Astrocyte of the cerebellum (primary cell): ENCODE results near the gene PRDM16.

Experiments used
- DNase-seq: peaks from one replicate; pipeline ENCODE4 v3.0.0-alpha.2; 2011; ENCODE audit warnings: low read depth
- H3K4me3 ChIP-seq: 2 replicates; pipeline ENCODE4 v1.5.1; 2011; ENCODE audit warnings: mild to moderate bottlenecking, low read depth, low read length, moderate library complexity
- in situ Hi-C: cut with HindIII; loops from 2 replicates; pipeline ENCODE4 v1.10.0; 2017; ENCODE audit warnings: low sequenced_read_pairs
- TF ChIP-seq, protein P1 (sequence below): IDR thresholded peaks from 2 replicates; pipeline ENCODE4 v1.5.1; 2012; ENCODE audit warnings: low read length, low read depth, moderate library complexity, mild to moderate bottlenecking; ENCODE audit errors: missing control alignments

Gene PRDM16

DNA sequence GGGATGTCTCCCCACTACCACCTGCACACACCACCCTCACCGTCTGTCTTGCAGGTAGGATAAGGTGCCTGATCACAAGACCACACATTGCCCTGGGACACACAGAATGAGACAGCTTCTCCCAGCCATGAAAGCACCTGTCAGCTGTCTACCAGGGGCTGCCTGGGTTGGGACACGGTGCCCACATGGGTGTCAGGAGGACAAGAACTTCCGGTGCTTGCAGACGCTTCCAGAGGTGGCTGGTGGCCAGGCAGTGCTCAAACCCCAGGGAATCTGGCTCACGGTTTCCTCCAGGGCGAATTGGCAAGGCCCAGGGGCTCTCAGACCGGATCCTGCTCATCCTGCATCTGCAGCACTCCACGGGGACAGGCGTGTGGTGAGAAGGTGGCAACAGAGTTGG is 202.9 kb downstream of the PRDM16 start:
- in situ Hi-C loops, result no loop called here
- TF ChIP-seq, protein P1, sequence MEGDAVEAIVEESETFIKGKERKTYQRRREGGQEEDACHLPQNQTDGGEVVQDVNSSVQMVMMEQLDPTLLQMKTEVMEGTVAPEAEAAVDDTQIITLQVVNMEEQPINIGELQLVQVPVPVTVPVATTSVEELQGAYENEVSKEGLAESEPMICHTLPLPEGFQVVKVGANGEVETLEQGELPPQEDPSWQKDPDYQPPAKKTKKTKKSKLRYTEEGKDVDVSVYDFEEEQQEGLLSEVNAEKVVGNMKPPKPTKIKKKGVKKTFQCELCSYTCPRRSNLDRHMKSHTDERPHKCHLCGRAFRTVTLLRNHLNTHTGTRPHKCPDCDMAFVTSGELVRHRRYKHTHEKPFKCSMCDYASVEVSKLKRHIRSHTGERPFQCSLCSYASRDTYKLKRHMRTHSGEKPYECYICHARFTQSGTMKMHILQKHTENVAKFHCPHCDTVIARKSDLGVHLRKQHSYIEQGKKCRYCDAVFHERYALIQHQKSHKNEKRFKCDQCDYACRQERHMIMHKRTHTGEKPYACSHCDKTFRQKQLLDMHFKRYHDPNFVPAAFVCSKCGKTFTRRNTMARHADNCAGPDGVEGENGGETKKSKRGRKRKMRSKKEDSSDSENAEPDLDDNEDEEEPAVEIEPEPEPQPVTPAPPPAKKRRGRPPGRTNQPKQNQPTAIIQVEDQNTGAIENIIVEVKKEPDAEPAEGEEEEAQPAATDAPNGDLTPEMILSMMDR, result no peak
- no peak for DNase-seq
- H3K4me3 ChIP-seq, result no peak overlapping the region

GRCh38 chr1:3272321-3273045 is 203.5 kb downstream of the PRDM16 start:
- DNase-seq, result no peak
- no peak overlapping the region for H3K4me3 ChIP-seq
- in situ Hi-C loops, result no loop called here
- TF ChIP-seq, protein P1, result no peak

DNA sequence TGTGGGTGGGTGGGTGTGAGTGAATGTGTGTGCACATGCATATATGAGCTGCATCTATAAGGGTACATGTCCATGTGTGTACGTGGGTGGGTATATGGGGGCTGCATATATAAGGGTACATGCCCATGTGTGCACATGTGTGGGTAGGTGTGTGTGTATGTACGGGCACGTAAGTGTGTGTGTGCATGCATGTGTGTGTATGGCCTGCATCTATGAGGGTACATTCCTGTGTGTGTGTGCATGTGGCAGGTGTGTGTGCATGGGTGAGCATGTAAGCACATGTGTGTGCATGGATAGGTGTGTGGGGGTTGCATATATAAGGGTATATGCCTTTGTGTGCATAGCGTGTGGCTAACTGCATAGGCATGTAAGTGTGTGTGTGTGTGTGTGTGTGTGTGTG is 204.4 kb downstream of the PRDM16 start:
- H3K4me3 ChIP-seq, result no peak overlapping the region
- in situ Hi-C loops, result no loop called here
- DNase-seq, result no peak
- TF ChIP-seq, protein P1, result no peak

GRCh38 chr1:3274972-3275371 is 206.0 kb downstream of the PRDM16 start:
- in situ Hi-C loops, result no loop called here
- no peak overlapping the region for H3K4me3 ChIP-seq
- TF ChIP-seq, protein P1, result no peak
- DNase-seq, result no peak

- TF ChIP-seq, protein P1, result no peak
- no peak overlapping the region for H3K4me3 ChIP-seq
- no peak for DNase-seq
- in situ Hi-C loops, result no loop called here
These were observed 206.7 kb downstream of the PRDM16 start for GRCh38 chr1:3275471-3276340.

DNA sequence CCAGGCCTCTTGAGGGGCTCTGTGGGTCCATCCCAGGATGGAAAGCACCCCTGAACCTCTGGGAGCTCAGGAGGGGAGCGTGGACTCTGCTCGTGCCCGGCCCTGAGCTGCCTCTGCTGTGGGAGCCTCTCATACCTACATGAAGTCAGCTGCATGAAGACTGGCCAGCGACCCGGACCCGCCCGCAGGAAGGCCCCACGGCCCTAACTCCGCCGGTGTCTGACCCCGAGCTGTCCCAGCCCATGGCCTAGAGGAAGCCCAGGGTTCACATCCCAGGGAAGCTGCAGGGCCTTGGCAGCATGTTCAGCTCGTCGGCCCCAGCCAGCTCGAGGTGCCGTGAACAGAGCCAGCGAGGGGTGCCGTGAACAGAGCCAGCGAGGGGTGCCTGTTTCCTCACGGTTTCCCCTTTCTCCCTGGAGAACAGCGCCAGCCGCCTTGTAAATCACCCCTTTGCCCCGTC is 207.4 kb downstream of the PRDM16 start:
- TF ChIP-seq, protein P1, result no peak
- no peak for DNase-seq
- H3K4me3 ChIP-seq, result no peak overlapping the region
- in situ Hi-C loops, result no loop called here
